ENCODE results near the gene LMNTD2. TPM values are rescaled to one million over a fixed set of nuclear protein-coding genes. Genes with fewer than 3 reads are reported as not detected.

The LMNTD2 gene
- total RNA-seq, 1 donor from 2014 or later, result 4.2 TPM

GRCh38 chr11:530960-531831, 29.3 kb downstream of the LMNTD2 start:
- H3K36me3 Mint-ChIP-seq (ENCODE audit: low read depth, unreplicated experiment), result peaks cover 6% of the 10 kb centered on the region
- H3K9me3 Mint-ChIP-seq (ENCODE audit: unreplicated experiment), result no peaks in the 10 kb centered on the region
- TF ChIP-seq CTCF (IDR thresholded peaks at IDR 0.05; ENCODE audit: unreplicated experiment), result no peak
- DNase-seq (ENCODE audit: low spot score), result no peak
- H3K4me1 Mint-ChIP-seq (ENCODE audit: unreplicated experiment), result peaks cover 6% of the 10 kb centered on the region
- peaks cover 9% of the 10 kb centered on the region for H3K27me3 Mint-ChIP-seq (ENCODE audit: unreplicated experiment)
- H3K4me3 Mint-ChIP-seq (ENCODE audit: unreplicated experiment), result peak overlapping the region; percentile 67
- H3K27ac Mint-ChIP-seq (ENCODE audit: unreplicated experiment), result no peak overlapping the region

DNA sequence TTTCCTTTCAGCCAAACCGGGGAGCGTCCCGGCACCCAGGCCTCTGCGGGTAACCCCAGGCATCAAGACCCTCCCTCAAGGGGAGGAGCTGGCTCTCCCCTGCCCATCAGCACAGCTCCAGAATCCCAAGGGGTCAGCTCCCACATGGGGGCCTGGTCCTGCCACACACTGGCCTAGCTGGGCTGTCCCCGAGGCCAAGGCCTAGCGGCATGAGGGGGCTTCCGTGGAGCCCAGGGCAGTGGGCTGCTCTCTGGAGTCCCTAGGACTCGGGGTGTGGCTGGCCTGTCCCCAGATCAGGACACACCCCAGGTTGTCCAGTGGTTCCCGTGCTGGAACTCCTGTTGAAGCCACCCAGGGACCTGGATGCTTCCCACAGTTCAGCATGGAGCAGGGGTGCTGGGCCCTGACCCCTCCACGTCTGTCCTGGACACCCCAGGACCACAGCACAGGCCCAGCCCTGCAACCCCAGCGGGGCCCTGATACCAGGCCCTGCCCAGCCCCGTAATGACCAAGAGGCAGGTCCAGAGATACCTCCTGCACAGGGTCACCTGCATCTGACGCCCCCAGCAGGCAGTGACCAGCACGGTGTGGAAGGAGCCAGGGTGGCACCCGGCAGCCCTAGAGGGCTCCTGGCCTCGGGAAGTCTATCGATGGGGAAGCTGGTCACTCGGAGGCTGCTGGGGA, 30.7 kb downstream of the LMNTD2 start:
- peak overlapping the region; percentile 51 for H3K4me3 Mint-ChIP-seq (ENCODE audit: unreplicated experiment)
- H3K9me3 Mint-ChIP-seq (ENCODE audit: unreplicated experiment), result no peaks in the 10 kb centered on the region
- H3K36me3 Mint-ChIP-seq (ENCODE audit: low read depth, unreplicated experiment), result peaks cover 6% of the 10 kb centered on the region
- DNase-seq (ENCODE audit: low spot score), result no peak
- TF ChIP-seq CTCF (IDR thresholded peaks at IDR 0.05; ENCODE audit: unreplicated experiment), result no peak
- H3K4me1 Mint-ChIP-seq (ENCODE audit: unreplicated experiment), result peaks cover 4% of the 10 kb centered on the region
- H3K27ac Mint-ChIP-seq (ENCODE audit: unreplicated experiment), result no peak overlapping the region
- peaks cover 9% of the 10 kb centered on the region for H3K27me3 Mint-ChIP-seq (ENCODE audit: unreplicated experiment)

DNA sequence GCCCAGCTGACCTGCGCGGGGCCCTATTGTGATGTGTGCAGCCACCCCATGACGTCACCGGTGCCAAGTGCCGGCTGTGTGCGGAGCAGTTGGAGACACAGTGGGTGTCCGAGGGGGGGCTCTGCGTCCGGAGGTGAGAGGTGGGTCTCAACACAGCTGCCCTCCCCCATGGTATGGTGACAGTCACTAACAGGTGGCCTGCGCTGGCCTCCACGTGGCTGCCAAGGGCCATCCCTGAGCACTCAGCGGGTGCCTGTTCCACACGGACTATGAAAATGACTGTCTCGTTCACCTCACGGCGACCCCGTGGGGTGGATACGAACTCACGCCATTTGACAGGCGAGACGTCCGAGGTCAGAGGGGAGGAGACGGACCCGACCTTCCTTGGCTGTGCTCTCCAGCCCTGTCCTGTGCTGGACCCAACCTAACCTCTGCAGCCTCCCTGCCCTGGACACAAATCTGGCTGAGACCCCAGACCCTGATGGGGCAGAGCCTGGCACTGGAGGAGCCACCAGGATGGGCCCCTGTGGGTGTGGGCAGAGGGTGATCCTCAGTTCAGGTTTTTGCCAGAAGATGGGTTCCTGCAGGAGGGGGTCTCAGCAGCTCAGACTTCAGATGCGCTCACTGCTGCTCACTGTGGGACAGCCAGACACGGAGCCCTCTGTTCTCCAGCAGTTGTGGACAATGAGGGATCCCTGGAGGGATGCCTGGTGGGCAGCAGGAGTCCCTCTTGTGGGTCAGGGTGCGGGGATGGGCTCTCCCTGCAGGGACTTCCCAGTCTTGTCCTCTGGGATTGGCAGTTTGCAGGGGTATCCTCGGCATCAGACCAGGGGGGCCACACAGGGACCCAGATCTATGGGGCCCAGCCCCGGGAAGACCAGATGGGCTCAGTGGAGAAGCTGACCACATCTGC, 31.5 kb downstream of the LMNTD2 start:
- no peak for TF ChIP-seq CTCF (IDR thresholded peaks at IDR 0.05; ENCODE audit: unreplicated experiment)
- Mint-ChIP-seq H3K4me3 (ENCODE audit: unreplicated experiment) (no peak overlapping the region), H3K9me3 (ENCODE audit: unreplicated experiment) (no peaks in the 10 kb centered on the region), H3K27me3 (ENCODE audit: unreplicated experiment) (peaks cover 11% of the 10 kb centered on the region), H3K27ac (ENCODE audit: unreplicated experiment) (no peak overlapping the region), H3K36me3 (ENCODE audit: low read depth, unreplicated experiment) (peaks cover 8% of the 10 kb centered on the region), H3K4me1 (ENCODE audit: unreplicated experiment) (peaks cover 4% of the 10 kb centered on the region)
- no peak for DNase-seq (ENCODE audit: low spot score)

- no peak for TF ChIP-seq CTCF (IDR thresholded peaks at IDR 0.05; ENCODE audit: unreplicated experiment)
- DNase-seq (ENCODE audit: low spot score), result no peak
- H3K4me3 Mint-ChIP-seq (ENCODE audit: unreplicated experiment), result no peak overlapping the region
- H3K27me3 Mint-ChIP-seq (ENCODE audit: unreplicated experiment), result peaks cover 9% of the 10 kb centered on the region
- H3K27ac Mint-ChIP-seq (ENCODE audit: unreplicated experiment), result no peak overlapping the region
- H3K36me3 Mint-ChIP-seq (ENCODE audit: low read depth, unreplicated experiment), result peaks cover 10% of the 10 kb centered on the region
- H3K9me3 Mint-ChIP-seq (ENCODE audit: unreplicated experiment), result no peaks in the 10 kb centered on the region
- H3K4me1 Mint-ChIP-seq (ENCODE audit: unreplicated experiment), result no peaks in the 10 kb centered on the region
These were observed 32.2 kb downstream of the LMNTD2 start for GRCh38 chr11:528166-528814.

All from endothelial cell (in vitro differentiated cells).